GM19455 (cell line): ENCODE measurements around the gene DCAF5.
"Not testable (repeated sequence)": the region's sequence is repeated elsewhere in the genome, so short reads cannot be mapped to it uniquely, and the experiment has no call there.

Experiments used
- ATAC-seq: cut with Tn5 transposase; IDR thresholded peaks from one replicate; pipeline ENCODE4 v1.9.1; 2021; ENCODE audit not compliant: unreplicated experiment

DCAF5 gene

GRCh38 chr14:69097974-69098373 lies 54.9 kb downstream of the DCAF5 start:
- ATAC-seq, result no peak

- no peak for ATAC-seq
These were observed 56.0 kb downstream of the DCAF5 start for GRCh38 chr14:69096781-69097475.

- ATAC-seq, result no peak
These were observed 56.7 kb downstream of the DCAF5 start for GRCh38 chr14:69096246-69096645.

- ATAC-seq, result no peak
These were observed 58.4 kb downstream of the DCAF5 start for GRCh38 chr14:69094481-69094880.

- no peak for ATAC-seq
These were observed 59.1 kb downstream of the DCAF5 start for GRCh38 chr14:69093631-69094421.

- ATAC-seq, result no peak
These were observed 60.0 kb downstream of the DCAF5 start for GRCh38 chr14:69092840-69093422.

GRCh38 chr14:69091695-69092094 lies 61.2 kb downstream of the DCAF5 start:
- ATAC-seq, result no peak

- ATAC-seq, result no peak
These were observed 61.9 kb downstream of the DCAF5 start for GRCh38 chr14:69091006-69091405.

GRCh38 chr14:69090187-69090789 lies 62.6 kb downstream of the DCAF5 start:
- no peak for ATAC-seq

GRCh38 chr14:69089046-69089445 lies 63.9 kb downstream of the DCAF5 start:
- no peak for ATAC-seq

GRCh38 chr14:69088586-69088985 lies 64.3 kb downstream of the DCAF5 start:
- ATAC-seq, result no peak

- no peak for ATAC-seq
These were observed 65.9 kb downstream of the DCAF5 start for GRCh38 chr14:69087061-69087461.

- no peak for ATAC-seq
These were observed 66.4 kb downstream of the DCAF5 start for GRCh38 chr14:69086537-69086936.

GRCh38 chr14:69084023-69084422 lies 68.9 kb downstream of the DCAF5 start:
- ATAC-seq, result no peak

- ATAC-seq, result no peak
These were observed 69.7 kb downstream of the DCAF5 start for GRCh38 chr14:69083181-69083580.

- no peak for ATAC-seq
These were observed 71.6 kb downstream of the DCAF5 start for GRCh38 chr14:69081271-69081670.

GRCh38 chr14:69079747-69080146 lies 73.2 kb downstream of the DCAF5 start:
- ATAC-seq, result no peak

- ATAC-seq, result no peak
These were observed 73.7 kb downstream of the DCAF5 start for GRCh38 chr14:69079188-69079742.

- no peak for ATAC-seq
These were observed 75.1 kb downstream of the DCAF5 start for GRCh38 chr14:69077841-69078240.

- ATAC-seq, result not testable (repeated sequence)
These were observed 75.7 kb downstream of the DCAF5 start for GRCh38 chr14:69077185-69077584.

GRCh38 chr14:69076341-69076740 lies 76.6 kb downstream of the DCAF5 start:
- no peak for ATAC-seq
